HG03045 (cell line): Measurements from ENCODE around the gene GLIS1.

ENCODE experiments used
- ATAC-seq: cut with Tn5 transposase; IDR thresholded peaks from one replicate; pipeline ENCODE4 v1.9.1; 2021; ENCODE audit warnings: mild to moderate bottlenecking, moderate library complexity; ENCODE audit not compliant: unreplicated experiment

GLIS1 gene

DNA sequence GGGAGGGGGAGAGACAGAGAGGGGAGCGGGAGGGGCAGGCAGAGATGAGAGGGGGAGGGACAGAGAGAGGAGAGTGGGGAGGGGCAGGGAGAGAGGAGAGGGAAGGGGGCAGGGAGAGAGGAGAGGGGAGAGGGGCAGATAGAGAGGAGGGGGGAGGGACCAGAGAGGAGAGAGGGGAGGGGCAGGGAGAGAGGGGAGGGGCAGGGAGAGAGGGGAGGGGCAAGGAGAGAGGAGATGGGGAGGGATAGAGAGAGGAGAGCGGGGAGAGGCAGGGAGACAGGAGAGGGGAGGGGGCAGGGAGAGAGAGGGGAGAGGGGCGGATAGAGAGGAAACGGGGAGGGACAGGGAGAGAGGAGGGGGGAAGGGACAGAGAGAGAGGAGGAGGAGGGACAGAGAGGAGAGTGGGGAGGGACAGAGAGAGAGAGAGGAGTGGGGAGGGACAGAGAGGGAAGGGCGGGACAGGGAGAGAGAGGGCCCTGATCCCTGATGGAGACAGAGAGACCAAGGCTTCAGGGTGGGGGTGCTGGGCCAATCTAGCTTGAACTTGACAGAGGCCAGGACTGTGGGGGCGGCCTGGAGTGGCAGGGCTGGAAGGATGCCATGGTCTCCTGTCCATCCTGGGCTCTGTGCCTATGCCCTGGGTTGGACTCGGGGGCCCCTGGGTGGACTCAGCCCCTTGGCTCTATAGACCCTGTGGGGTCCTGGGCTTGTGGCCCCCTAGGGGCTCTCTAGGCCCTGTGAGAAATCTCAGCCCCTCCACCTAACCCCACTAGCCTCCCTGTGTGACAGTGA, 236.1 kb downstream of the GLIS1 start:
- no peak for ATAC-seq

DNA sequence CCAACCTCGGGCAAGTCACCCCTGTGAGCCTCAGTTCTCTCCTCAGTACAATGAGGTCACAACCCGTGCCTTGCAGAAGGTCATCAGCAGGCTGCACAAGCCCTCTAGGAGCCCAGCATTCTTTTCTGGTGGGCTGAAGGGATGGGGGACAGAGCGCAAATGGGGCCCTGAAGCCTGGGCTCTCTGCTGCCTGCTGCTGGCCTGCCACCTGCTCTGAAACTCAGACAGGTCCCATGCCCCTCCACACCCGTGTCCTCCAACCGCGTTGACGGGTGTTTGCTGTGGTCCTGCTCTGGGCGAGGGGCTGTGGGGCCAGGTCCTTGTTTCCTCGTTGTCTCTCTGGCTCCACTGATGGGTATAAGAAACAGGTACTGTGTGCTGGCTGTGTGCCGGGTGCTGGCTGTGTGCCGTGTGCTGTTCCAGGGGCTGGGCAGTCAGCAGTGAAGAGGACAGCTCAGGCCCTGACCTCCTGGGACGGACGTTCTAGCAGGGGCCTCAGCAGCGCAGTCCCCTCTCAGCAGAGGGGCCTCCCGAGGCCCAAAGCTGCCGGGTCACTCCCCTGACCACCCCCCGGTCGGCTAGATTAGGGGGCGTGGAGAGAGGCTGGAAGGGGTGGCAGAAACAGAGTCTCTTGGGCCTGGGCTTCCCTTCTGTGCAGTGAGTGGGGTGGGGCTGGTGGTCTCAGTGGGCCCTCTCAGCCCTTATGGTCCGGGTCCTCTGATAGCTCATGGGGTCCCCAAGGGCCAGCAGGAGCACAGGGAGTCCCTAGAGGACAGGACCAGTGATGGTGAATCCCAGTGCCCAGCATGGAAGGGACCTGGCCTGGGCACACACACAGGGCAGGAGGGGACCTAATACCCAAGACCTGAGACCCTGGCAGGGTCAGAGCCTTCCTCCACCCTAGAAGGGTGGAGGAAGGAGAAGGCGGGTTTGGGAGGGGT, 237.6 kb downstream of the GLIS1 start:
- ATAC-seq, result no peak

- no peak for ATAC-seq
Observed at GRCh38 chr1:53500204-53501064, 238.5 kb downstream of the GLIS1 start.

DNA sequence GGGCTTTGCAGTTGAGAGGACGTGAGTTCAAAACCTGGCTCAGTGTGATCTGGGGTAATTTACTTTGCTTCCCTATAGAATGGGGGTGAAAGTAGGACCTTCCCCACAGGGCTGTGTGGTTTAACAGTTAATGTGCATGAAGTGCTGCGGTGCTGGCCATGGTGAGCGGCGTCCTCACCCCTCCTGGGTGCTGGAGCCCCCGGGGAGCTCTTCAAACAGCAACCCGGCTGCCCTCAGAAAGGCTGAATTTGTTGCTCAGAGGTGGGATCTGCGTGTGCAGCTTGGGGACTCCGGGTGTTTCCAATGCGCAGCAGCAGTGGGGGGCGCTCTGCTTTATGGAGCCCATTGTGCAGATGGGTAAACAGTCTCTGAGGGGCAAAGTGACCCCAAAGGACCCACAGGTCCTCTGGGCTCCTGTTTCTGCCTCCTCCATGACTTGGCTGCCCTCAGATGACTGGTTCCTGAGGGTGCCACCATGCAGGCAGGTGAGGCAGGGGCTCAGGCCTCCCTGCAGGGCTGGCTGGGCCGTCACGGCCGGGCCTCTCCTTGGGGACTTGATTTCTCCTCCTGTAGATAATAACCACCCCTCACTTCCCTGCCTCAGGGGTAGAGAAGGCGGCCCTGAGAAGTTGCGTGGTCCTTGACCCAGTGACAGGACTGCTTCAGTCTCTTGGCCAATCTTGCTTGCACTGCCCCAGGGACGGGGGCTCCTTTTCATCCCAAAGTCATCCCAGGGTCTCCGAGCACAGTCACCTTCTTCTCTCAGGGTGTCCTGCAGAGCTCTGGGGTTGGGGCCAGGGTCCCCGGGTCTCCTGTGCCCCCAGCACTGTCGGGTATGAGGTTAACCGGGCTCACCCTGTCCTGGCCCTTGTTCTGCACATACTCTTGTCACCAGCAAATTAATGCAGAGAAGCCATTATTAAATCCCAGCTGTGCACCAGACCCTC, 239.4 kb downstream of the GLIS1 start:
- ATAC-seq, result no peak

GRCh38 chr1:53498555-53499131, 240.3 kb downstream of the GLIS1 start:
- no peak for ATAC-seq

- ATAC-seq, result no peak
Observed at GRCh38 chr1:53495633-53496345, 243.2 kb downstream of the GLIS1 start.

DNA sequence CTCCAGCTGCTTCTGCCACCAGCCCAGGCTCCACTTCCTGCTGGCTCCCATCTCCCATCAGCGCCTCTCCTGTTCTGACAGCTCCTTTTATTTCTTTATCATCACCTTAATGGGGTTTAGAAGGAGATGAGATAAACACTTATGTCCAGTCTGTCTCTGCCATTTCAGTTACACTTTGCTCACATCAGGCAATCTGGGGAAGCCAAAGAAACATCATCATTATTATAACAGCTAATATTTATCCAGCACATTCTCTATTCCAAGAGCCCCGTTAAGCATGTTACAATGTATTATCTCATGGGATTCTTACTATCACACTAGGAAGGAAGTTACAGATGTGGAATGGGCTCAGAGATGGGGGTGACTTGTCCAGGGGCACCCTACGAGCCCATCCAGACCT, 248.6 kb downstream of the GLIS1 start:
- ATAC-seq, result no peak

- no peak for ATAC-seq
Observed at GRCh38 chr1:53486395-53487026, 252.5 kb downstream of the GLIS1 start.

DNA sequence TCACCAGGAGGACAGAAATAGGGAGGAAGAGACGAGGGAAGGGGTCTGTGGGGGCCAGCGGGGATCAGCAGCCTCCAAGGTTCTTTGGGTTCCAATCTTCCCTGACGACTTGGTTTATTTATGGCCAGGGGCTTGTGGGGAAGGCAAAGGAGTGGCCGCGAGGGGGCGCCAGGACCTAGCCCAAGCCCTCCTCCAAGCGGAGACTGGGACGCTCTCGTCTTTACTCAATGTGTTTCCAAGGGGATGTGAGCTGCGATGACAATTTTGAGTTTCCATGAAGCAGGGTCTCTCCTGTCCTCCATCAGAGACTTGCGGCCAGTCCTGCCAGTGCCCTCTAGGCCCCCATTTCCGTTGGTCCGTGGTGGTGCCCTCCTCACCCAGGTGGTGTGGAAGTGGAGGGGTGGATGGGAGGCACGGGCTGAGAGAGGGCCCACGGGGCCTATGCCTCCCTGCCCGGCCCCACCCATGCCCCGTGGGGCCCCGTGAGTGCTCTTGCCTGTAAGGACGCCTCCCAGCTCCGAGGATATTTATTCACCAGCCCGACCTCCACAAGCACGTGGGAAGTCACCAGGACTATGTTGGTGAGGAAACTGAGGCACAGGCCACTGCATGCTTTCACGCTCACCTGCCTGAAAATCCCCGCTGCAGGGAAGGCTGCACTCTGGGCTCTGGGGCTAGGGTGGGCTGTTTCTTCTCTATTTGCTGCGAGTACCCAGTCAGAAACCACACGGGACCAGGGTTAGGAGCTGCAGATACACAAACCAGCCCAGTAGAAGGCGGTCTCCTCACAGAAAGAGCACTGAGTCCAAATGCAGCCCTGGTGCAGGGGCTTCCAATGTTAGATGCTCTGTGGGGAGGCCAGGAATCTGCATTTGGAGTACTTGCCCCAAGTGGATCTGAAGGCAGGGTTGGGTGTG, 253.2 kb downstream of the GLIS1 start:
- ATAC-seq, result no peak

- ATAC-seq, result no peak
Observed at GRCh38 chr1:53484705-53485477, 254.1 kb downstream of the GLIS1 start.

DNA sequence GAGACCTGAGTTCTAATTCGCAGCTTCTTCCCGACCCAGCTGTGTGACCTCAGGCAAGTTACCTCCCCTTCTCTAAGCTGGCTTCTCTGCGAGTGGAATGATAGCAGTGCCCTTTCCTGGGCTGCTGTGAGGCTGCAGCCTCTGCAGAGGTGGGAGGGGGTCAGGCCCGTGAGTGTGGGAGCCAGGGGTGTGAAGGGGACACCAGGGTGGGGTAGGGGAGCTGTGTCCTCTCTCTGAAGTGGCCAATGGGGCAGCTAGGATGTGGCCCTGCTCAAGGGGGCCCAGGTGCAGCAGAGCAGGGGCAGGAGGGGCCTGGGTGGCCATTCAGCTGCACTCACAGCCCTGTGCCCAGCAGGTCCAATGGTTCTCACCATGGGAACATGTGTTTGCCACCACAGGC, 255.3 kb downstream of the GLIS1 start:
- no peak for ATAC-seq

- ATAC-seq, result no peak
Observed at GRCh38 chr1:53483170-53483569, 255.8 kb downstream of the GLIS1 start.

- ATAC-seq, result no peak
Observed at GRCh38 chr1:53482441-53483153, 256.4 kb downstream of the GLIS1 start.

- no peak for ATAC-seq
Observed at GRCh38 chr1:53481456-53481855, 257.5 kb downstream of the GLIS1 start.

GRCh38 chr1:53480678-53481077, 258.3 kb downstream of the GLIS1 start:
- no peak for ATAC-seq

GRCh38 chr1:53478502-53478818, 260.5 kb downstream of the GLIS1 start:
- ATAC-seq, result no peak
